GM19043 (cell line): ENCODE results near the gene NRROS.
"Not testable (repeated sequence)": the region's sequence is repeated elsewhere in the genome, so short reads cannot be mapped to it uniquely, and the experiment has no call there.

Experiments
- ATAC-seq: cut with Tn5 transposase; IDR thresholded peaks from one replicate; pipeline ENCODE4 v1.9.1; 2021; ENCODE audit warnings: low read depth; ENCODE audit not compliant: unreplicated experiment

The NRROS gene

DNA sequence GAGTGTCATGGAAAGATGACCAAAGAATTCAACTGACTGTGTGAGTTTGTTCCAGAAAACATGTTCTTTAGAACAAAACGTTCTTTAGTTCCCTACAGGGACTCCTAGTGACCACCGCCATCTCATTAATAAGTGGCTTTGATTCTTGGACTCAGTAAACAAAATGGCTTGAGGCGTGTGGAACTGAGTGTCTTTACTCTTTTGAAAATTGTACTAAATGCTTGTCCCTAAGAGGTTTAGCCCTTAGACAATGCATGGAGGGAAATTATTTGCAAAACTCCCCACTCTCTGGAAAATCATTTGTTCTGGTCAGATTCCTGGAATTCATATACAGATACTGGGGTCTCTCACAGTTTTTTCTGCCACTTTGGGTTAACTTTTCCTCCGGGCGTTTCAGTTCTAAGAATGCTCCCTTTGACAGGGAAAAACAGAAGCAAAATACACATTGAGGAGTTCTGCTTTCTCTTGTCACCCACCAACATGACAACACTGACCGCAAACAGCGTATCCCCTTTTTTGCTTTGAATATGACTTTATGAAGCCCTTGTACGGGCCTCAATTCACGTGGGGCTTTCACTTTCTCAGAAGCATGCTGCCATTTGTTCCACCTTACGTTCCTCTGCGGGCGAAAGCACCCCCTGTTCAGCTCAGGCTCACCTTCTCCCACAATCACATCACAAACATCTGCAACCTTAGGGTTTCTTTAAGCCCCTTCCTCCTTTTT is 15.3 kb upstream of the NRROS start:
- no peak for ATAC-seq

DNA sequence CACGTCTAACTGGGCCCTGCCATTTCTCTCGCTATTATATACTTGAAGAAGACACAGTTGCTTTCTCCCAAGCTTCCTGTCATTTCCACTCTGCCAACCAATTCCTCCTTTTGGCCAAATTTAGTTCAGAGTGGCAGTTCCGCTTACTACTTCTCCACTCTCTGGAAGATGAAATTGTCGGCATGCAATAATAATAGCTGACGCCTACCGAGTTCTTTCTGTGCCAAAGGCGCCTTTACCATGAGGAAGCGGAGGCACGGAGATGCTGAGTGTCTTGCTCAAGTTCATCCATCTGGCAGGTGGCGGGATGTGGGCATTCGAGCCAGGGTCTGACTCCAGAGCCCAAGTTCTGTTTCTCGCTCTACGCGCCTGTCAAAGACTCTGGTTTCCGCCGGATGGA is 14.6 kb upstream of the NRROS start:
- ATAC-seq: no peak

DNA sequence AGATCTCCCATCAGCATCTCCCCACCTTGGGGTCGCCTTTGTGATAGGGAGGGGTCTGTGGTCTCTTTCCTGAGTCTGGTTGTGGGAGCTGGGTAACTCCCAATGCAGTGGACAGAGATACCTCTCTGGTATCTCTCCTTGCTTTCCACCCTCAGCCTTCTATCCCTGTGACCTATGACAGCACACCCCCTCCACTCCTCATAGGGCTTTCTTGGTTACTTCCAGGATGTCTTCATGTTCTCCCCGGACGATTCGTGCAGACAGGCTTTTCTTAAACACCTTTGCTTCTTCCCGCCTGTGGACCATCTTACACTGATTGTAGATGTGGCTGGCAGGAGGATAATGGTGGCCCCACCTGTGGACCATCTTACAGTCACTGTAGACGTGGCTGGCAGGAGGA is 14.2 kb upstream of the NRROS start:
- no peak for ATAC-seq

DNA sequence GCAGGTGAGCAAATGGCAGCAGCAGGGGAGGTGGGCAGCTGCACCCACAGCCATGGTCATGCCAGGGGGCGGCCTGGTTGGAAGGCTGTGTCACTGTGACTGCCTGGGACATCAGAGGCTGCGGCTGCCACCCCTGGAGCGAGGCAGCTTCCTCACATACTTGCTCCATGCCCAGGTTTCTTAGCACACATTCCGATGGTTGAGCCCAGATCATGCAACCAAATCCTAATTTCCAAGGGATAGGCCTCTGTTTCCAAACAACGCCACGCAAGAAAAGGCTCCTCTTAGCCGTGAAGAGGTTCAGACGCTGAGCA is 11.6 kb upstream of the NRROS start:
- ATAC-seq: no peak

DNA sequence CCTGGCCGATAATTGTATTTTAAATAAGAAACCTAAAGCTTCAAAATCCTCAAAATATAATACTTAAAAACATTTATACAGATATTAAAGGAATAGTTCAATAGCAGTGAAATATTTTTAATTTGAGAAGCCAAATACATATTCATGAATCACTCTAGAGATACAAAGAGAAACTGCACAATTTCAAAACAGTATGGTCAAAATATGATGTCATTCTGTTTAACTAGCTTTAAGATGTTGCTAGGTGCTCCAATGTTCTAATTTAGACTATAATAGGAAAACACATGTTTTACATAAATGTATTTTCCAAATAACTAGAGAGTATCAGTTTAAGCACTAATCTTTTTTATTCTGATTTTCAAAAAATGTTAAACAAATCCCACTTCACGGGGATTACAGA is 10.3 kb upstream of the NRROS start:
- ATAC-seq: no peak

DNA sequence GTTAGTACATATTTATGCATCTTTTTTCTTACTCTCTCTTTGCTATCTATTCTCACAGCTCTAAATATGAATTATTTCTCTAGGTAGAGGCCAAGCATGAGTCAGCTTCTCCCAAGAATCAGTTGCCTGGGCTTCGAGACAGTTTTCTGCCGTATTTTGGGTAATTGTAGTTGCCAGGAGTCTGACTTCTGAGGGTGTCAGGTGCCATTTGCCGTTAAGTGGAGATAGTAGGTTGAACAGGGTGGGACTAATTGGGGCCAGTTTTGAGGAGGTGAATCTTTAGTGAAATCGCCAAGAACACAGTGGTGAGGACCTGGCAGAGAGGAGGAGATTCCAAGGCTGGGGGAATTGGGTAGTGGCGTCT is 7.8 kb upstream of the NRROS start:
- no peak for ATAC-seq

DNA sequence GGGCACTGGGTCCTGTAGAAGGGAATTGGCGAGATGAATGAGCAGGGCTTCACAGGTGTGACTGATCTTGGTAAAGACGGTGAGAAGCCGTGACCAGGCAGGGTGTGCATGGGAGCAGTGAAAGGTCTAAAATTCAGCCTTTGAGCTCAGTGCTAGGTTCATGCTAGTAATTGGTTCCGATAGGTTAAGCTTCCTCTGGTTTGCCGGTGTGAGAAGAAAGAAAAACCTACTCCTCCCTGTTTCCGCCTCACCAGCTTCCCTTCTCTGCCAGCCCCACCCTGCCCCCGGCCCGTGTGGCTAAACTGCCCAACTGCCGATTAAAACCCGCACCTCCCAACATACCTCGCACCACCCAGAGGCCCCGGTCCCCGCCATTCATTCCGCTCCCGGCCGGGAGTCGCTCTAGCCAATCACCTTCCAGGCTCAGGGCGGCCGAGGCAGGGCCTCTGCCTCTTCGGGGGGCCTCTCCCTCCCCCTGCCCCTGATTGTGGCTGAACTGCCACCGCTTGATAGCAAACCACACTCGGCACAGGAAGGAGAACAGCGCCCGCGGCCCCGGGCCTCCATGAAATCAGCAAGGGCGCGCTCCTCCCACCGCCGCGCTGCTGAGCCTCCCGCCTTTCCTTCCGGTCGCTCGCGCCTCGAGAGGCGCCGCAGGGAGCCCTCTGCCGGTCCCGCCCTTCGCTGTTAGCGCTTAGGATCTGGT is 7.3 kb upstream of the NRROS start:
- ATAC-seq: peak; percentile 74

DNA sequence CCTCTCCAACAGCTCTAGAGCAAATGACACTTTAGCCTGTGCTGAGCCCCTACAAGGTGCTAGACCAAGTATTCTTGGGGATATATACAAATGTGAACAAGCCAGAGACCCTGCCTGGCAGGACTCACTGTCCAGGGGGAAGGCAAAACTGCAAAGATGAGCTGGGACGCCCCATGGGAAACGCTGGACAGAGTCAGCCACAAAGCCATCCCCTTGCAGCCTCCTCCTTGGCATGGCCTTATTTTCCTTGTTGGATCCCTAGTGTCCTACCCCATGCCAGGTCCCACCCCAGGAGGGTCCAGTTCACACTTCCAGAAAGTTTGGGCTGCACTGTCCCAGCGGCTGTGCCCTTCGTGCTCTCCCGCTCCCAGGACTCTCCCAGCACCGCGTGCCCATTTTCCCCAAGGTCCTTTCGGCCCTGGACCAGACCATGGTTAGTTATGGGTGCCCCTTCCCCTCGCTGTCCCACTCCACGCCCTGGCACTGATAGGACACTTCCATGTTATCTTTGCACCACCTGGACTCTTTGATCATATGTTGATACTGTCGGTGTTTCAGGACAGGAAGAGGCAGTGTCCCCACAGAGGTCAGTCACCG is 5.8 kb upstream of the NRROS start:
- ATAC-seq: no peak

DNA sequence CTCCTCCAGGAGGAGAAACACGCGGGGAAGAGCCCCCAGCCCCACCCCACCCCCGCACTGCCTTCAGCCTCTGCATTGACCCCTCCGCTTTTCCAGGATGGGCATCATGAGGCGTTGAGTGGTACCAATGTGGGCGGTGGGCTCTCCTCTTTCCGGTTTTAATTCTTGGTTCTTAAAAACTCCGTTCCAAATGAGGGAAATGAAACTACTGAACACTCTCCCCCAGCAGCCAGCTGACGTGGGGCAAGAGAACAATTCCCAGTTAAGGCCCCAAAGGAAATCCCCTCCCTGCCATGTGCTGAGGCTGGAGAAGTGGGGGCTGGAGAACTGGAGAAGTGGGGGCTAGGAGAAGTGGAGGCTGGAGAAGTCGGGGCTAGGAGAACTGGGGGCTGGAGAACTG is 5.3 kb upstream of the NRROS start:
- no peak for ATAC-seq

DNA sequence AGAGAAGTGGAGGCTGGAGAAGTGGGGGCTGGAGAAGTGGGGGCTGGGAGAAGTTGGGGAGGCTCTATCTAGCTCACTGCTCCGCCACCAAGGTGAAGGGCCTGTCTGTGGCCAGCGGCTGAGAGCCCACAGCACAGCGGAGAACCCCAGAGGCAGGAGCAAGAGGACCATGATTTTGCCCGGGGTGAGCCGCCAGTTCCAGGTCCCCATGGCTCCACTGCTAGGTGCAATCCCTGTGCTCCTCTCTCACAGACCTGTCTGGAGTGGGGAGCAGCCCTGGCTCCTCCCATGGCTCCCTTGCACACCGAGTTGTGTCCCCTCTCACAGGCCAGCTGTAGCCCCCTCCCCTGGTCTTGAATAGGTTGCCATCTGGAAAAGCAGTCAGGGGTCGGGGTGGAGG is 4.7 kb upstream of the NRROS start:
- ATAC-seq: no peak

DNA sequence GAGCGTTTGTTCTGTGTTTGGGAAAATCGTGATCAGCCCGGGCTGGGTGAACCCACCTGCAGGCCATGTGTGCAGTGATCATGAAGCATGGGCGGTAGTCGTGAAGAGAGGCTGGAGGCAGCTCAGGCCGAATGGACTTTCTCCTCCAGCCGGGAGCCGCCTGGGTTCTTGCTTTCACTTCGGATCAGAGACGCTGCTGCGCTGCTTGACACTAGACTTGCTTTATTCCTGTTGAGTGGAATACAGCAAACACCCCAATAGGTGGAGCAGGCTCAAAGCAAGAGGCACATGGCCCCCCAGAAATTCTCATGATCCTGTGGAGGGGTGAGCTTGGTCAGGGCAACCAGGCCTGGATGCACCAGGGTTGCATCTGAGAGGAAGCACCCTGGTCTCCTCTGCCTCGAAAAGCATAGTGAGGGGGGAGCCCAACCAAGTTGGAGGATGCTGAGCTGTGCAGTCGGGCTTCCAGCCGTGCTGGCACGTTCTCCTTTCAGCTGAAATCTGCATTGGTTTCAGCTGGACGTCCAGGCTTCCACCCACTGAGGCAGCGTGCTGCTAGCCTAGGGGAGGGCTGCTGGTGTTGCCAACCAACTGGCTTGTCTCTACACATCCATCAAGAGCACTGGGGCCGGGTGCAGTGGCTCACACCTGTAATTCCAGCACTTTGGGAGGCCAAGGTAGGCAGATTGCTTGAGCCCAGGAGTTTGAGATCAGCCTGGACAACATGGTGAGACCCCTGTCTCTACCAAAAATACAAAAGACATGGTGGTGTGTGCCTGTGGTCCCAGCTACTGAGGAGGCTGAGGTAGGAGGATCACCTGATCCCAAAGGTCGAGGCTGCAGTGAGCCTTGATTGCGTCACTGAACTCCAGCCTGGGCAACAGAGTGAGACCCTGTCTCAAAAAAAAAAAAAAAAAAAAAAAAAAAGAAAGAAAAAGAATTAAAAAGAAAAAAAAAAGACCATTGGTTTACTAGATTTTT is 2.8 kb upstream of the NRROS start:
- ATAC-seq: no peak

DNA sequence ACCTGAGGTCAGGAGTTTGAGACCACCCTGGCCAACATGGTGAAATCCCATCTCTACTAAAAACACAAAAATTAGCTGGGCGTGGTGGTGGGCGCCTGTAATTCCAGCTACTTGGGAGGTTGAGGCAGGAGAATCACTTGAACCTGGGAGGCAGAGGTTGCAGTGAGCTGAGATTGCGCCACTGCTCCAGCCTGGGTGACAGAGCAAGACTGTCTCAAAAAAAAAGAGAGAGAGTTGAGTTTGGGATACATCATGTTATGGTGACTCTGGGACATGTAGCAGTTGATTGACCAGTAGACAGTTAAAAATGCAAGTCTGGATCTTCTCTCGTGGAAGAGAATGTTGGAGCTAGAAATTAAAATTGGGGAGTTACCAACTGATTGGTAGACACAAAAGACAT is 1.6 kb upstream of the NRROS start:
- not testable (repeated sequence) for ATAC-seq

DNA sequence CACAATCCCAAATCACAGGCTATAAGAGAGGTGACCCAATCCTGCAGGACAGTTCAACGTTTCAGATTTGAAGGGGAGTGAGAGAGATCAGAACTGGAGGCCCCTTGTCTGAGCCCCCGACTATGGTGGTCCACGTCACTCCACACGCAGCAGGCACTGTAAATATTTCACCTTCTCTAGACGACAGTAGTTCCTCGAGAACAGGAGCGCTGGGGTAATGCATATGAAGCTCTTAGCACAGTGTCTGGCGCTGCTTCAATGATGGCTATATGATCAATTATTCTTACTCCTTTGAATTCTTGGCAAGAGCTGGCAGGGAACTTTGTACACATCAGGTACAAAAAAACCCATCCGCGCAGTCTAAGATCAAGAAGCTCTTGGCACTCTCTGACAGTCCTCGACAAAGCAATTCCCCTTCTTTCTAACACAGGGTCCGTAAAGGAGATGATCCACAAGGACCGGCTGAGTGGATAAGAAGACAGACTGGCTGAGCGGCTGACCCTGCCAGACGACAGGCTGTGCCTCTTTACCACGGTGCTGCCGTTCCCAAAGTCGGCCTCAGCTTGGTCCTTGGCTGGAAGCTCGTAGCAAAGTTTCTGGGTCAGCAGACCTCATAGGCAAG is 522 bp upstream of the NRROS start:
- ATAC-seq: no peak

DNA sequence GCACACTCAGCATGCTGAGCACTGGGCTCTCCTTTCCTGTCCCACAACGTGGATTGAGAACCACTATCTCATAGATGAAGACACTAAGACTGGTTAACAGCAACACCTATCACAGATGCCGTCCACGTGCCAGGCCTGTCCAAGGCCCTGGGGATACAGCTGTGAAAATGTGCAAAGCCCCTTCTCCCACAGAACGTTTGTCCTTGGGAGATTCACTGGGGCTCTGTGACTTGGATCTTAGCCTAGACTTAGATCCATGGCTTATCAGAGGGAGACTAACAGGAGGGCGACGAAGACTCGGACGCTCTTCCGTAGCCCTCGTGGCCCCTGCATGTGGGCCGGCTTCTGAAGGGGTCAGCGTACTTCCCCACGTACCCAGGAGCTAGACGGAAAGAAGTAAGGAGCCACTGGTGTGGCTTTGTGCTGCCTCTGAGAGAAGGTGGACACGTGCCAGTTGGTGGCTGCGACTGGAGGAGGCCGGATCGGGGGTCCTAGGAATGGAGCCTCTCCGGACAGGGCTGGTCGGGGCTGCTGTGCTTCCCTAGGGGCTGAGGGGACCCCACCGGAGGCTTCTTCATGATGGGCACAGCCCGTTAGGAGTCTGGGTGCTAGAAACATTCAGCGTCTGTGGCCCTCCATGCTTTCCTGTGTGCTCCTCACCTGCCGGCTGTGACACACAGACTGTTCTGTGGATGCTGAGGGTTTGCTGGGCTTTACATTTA is 964 bp downstream of the NRROS start:
- no peak for ATAC-seq

DNA sequence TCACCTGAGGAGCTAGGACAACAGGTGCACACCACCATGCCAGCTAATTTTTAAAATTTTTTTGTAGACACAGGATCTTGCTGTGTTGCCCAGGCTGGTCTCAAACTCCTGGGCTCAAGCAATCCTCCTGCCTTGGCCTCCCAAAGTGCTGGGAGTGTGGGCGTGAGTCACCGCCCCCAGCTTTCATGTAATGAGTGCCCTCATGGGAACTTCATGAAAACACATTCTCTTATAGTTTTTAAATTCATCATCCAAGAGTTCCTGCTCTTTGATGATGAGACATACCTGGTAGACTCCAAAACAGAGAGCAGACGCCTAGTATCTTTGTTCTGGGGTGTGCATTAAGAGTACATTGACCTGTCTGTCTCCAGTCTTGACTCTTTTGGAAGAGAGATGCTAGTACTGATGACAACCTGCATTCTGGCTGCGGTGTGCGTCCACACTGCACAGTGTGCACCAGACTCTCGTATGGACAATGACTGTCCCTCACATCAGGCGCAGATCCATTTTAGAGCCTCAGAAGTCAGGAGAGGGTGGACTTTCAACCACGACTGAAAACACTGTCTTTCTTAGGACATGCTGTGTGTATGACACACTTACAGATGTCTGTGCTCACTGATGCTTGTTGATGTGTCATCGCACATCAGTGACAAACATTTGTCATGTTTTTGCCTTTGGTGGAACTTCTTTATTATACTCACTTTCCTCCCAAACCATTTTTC is 2.0 kb downstream of the NRROS start:
- ATAC-seq: no peak

DNA sequence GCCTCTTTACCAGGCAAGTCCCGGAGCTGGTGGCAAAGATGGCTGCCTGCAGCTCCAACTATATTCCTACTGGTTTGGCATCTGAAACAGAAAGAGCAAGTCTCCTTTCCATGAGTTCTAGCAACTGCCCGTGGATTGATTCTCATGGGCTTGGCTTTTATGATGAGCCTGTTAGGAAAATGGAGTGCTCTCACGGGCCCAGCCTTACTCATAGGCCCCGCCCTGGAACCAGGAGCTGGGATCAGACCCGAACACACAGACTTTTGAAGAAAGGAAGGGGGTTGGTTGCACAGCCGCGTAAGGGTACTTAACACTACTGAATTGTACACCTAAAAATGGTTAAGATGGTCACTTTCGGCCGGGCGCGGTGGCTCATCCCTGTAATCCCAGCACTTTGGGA is 2.9 kb downstream of the NRROS start:
- no peak for ATAC-seq

DNA sequence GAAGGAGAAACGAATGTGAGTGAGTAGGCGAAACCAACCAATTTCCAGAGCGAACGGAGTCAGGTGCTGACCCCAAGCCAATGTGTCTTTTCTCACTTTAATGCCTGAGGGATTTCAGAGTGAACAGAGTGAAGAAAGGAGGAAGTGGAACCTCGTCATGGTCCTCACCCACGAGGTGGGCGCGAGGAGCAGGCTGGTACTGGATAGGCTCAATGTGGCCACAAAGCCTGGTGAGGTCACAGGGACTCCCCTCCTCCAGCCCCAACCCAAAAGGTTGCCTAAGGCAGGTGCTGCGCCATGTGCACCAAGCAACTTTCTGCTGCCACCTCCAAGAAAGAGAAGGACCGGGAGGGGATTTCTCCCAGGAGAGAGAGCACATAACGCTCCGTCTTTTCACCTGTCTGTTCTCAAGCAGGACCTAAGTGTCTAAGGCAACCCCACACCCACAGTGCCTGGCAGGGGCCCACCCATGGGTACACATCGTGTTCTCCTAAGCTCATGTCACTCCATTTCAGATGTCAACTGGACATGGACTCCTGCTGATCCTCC is 3.8 kb downstream of the NRROS start:
- ATAC-seq: peak; percentile 80

DNA sequence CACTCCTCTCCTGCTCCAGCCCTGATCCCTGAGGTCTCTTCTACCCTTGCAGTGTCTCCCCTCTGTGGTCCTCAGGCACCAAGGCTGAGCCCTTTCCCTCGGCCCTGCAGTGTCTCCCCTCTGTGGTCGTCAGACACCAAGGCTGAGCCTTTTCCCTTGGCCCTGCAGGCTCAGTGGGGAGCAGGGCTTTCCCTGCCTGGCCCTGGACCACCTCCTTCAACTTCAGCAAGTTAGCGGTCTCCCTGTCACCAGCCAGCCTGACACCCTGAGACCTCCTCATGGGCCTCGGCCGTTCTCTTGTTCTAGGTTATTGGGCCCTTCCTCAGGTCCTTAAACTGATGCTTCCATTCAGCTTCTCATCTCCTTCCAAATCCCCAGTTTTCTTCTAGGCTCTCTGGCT is 4.3 kb downstream of the NRROS start:
- ATAC-seq: no peak

DNA sequence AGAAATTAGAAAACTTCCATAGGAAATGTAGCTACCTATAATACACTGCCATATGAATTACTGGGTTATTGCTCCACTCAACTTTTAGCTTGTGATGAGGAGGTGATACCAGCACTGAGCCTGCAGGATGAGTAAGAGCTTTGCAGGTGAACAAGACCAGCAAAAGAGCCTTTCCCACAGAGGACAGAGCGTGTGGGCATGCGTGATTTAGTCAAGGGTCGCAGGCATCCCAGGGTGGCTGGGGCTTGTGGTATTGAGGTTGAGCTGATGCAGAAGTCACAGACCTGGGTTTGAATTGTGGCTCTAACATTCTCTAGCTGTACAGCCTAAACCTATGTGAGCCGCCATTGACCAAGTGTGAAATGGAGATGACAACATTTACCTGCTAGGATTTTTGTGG is 5.6 kb downstream of the NRROS start:
- ATAC-seq: no peak
